GM21360 (cell line): ENCODE data around the gene HHLA2.

ENCODE experiments used
- ATAC-seq: cut with Tn5 transposase; IDR thresholded peaks from one replicate; pipeline ENCODE4 v1.9.1; 2021; ENCODE audit warnings: mild to moderate bottlenecking, moderate library complexity; ENCODE audit not compliant: unreplicated experiment

The HHLA2 gene

DNA sequence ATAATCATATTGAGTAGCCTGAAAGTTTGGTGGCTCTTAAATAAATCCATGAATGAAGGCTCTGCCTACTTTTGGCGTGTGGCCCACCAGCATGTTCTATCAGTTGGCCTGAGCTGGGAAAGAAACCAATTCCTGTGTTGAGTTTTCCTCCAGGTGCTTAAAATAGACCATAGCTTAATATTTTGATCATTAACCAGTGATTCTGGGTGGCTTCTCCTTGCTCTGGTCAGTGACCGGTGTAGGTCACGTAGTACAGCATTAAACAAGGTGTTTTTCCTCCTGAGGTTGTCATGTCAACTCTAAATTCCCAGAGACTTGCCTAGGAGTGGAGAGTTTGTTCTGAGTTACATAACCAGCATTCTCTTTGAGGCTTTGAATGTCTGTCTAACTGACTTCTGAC lies 1.3 kb downstream of the HHLA2 start:
- no peak for ATAC-seq

DNA sequence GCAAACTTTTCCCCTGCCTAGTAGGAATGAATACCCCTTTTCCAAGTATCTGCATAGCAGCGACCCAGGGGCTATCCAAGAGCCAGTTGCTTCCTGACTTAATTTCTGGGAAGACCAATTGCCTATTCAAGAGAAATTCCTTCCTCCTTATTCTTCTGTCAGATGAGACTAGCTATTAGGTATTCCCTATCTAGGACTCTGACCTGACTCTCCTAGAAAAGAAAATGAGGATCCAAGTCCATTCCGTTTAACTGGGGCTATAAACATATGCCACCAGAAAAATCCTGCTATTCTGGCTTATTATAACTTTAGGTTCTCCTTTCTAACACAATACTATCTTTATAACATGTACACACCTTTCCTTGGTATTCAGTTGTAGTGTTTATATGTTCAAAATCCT lies 1.7 kb downstream of the HHLA2 start:
- ATAC-seq, result no peak

DNA sequence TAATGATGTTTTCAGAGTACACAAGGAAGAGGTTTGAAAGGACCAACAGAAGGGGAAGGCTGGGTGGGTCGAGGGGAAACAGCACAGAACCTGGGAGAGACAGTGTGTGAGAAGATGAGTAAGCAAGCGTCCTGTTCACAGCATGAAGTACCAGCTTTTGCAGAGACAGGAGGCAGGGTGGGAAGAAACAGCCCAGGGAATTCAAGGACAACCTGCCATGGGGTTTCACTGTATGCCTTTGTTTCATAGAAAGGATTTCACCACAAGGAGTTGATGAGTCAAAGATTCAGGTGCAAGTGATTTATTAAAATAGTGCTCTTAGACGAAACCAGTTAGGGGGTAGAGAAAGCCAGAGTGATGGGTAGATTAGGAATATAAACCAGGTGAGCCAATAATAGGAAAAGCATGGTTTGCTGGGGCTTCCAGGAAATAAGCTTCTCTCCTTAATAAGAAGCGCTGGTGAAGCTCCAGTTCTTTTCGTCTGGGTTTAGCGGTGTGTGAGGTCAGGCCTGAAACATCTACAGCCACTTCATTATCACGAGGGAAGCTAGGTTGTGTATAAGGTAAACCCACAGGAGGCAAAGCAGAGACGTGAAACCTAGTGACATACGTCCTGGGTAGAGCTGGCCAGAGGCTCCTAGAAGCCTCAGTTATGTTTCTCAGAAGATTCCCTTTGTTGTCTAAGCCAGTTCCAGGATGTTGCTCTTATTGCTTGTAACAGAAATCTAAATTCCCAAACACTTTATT lies 3.9 kb downstream of the HHLA2 start:
- ATAC-seq, result no peak

DNA sequence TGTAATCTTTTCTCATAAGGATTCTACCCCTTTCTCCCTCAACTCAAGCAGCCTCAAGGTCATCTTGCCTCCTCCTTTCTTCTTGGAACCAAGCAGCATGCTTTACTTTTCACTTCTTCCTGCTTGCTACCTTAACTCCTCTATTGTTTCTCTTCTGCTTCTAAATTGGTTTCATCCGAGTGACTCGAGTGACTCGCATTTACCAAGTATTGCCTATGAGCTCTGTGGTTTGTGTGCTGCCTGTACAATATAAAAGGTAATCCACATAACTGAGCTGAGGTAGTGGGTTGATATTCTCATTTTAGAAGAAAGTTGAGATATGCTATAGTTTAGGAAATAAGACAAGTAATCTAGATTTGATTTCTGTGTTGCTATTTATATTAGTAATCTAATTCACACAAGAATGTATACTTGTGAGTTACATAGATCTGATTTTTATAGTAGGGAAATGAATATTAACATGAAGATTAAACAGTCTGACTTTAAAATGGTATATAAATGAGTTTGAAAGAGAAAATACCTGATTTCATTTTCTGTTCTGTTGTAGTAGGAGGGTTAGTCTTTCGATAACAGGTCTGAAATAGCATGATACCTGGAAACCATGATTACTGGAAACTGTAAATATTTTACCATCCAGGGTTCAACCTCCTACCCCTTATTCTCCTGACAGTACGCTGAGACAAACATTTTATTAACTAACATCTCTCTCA lies 5.5 kb downstream of the HHLA2 start:
- no peak for ATAC-seq

DNA sequence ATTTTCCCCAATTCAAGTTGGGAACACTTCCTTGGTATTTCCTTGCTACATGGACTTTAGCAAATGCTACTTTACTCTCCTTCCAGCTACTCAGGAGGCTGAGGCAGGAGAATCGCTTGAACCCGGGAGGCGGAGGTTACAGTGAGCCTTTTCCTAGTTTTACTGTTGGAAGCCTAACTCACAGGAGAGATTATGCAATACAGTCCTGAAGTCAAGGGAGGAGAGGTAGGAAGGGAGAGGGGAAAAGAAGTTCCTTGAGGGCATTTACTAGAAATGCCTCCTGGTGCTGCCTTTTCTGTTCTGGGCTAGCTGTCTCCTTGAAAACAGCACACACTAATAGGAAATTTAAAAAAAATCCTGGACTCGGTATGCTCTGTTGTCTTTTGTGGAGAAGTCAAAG lies 6.2 kb downstream of the HHLA2 start:
- ATAC-seq, result no peak

DNA sequence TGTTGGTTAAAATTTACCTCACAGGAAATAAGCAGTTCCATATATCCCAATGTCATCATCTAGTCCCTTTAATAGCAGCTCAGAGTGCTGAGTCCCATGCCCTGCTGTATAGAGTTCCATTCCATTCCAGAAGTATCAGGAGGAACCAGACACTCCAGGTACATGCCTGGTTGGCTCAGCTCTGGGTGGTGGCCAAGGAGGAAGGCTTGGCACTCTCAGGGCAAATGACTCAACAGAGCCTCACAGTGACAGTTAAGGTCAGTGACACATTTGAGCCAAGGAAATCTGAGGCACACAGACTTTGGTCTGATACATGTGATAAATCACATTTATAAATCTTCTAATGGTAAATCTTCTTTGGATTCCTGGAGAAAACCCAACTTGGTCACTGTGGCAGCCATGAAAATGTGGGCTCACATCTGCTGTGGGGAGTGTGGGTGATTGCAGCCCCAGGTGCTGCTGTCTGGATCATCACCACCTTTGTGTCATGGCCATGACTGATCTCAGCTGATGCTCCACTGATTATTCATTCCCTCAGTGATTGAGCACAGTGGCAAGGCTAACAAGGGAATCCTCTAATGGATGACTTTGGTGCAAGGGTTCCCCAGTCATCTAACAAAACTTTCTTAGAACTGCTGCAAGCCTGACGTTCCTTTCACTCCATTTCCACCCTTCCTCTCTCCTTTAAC lies 9.3 kb downstream of the HHLA2 start:
- no peak for ATAC-seq

DNA sequence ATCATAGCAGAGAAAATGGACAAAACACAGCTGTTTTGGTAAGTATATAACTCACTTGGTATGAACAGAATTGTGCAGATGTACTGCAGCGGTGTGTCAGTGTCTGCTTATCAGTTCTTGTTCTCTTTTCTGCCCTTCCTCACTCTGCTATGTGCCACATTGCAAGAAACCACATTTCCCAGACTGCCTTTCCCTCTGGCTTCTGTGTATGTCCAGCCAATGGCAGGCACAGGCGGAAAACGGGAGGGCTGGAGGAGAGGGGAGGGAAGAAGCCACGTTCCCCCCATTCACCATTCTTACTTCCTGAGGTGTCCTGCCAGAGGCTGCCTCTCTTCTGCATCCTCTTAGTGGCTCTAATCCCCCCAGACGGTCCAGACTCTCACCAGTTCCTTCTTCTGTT lies 15.4 kb downstream of the HHLA2 start:
- ATAC-seq, result no peak

DNA sequence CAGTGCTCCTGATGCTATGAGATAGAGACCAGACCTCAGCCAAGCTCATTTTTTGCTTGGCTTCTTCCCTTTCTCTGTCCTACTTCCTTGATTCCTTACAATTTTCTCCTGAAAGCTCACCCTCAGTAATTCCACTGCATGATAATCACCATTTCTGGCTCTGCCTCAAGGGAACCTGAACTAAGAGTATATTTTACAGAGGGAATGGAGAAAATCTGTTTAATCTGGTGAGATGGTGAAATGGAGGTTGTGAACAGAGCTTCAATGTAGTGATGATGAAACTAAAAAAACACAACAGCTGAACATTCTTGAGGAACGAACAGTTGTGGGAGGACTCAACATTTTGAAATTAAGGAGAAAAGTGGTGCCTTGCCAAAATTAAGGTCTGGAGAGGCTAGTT lies 16.3 kb downstream of the HHLA2 start:
- ATAC-seq, result no peak

DNA sequence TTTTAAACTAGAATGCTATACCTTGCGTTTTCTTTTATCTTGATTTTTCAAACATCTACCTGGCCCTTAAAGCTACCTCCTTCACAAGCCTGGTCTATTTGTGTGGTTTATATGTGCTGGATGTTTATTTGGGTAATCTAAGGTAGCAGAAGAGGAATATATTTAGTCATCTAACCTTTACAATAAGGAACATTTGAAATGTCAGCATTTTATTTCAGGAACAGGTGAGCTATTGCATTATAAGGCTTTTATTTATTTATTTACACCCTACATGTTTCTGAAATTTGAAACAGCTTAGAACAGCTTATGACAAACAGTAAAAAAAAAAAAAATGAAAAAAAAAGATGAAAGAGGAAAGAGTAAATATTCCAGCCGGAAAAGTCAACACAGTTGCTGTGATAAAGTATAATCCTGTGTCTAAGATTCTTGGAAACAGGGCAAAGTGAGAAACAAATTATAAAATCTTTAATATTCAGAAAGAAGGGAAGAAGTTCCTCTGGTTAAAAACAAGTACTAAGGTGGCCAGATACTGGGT lies 19.5 kb downstream of the HHLA2 start:
- no peak for ATAC-seq

DNA sequence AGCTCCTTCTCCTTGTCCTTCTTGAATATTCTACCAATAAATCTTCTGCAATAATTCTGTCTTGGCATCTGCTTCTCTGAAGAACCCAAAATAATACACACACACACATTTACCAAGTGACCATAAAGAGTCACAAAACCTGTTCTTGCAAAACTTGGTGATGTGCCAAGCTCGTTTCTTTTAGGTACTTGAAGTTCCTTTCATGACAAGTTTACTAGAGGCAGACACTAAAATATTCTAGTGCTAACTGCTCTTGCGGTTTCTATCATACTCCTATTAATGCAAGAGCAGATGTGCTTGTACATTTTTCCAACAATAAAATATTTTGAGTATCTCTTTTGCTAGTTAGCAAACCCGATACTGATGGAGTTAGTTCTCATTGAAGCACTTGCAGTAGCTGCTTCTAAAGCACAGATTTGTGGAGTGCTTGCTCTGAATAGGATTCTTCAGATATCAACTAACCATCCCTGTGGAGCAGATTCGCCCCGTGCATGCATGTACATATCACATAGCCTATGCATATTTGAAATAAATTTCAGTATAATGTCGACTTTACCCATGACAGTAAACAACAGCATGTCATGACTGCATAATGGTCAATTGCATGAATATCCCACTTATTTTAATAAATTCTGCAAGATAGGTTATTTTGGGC lies 23.2 kb downstream of the HHLA2 start:
- ATAC-seq, result no peak

DNA sequence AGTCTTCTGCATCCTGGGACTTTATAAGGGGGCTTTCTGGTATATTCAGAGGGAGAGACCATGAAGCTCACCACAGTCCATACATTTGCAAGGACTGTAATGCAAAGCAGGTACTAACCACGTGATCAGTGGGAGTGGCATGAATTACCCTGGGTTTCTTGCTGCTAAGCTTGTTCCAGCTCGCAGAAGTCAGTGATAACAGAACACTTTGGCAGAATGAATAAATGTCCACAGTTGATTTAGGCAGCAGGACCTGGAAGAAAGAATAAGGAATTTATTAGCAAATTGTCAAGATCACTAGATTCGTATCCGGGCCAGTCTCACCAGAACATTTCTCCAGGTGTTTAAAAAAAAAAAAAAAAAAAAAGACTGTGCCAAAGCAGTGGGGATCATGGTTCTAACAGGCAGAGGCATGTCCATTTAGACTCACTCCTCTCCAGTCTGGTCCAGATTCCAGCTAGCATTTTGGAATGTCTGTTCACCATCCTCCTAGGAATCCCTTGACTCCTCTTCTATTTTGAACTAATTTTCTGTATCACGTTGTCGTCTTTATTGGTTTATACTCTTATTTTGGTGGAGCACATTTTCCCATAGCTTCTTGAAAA lies 24.5 kb downstream of the HHLA2 start:
- ATAC-seq, result no peak

DNA sequence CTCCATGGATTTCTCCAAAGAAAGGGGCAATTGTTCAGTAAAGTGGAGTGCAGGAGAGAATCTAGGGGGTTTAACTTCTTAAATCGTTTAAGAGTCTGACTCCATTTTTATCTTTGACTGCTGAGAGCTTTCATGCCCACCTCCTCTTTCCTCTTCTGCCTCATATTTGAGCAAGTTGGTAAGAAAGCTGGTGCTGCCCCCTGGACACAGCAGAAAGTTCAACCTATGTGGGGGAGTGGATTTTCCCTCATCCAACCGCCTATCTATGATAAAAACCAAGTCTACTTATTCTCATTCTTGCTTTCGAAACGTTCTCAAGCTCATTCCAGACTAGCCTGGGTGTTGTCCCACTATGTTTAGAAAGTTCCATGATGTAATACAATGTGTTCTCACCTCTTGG lies 26.0 kb downstream of the HHLA2 start:
- ATAC-seq, result no peak

DNA sequence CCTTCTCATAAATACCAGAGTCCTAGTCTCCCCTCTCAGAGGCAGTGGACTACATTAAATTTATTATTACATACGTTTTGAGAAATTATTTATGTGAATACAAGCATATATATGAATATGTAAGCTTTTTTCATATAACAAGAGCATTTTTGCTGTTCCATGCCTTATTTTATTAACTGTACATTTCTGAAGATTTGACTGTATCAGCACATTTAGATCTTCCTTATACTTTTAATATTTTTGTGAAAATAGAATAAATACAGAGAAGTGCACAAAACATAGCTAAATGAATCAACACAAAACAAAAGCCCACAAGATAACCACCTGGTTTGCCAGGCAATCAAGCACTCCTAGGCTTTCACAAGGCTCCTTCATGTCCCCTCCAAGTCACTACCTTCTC lies 27.8 kb downstream of the HHLA2 start:
- no peak for ATAC-seq

DNA sequence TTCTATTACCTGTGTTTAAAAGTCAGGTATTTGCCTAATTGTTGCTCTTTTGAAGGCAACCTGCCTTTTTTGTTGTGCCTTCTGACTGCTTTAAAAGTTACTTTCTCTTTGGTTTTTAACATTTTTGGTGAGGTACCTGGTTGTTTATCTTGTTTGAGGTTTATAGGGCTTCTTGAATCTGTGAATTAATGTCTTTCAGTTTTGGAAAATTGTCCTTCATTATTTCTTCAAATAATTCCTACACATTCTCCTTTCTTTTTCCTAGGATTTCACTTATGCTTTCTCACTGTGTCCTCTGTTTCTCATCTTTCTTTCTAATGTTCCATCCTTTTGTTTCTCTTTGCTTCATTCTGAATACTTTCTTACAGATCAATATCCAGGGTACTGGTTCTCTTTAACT lies 30.8 kb downstream of the HHLA2 start:
- ATAC-seq, result no peak

DNA sequence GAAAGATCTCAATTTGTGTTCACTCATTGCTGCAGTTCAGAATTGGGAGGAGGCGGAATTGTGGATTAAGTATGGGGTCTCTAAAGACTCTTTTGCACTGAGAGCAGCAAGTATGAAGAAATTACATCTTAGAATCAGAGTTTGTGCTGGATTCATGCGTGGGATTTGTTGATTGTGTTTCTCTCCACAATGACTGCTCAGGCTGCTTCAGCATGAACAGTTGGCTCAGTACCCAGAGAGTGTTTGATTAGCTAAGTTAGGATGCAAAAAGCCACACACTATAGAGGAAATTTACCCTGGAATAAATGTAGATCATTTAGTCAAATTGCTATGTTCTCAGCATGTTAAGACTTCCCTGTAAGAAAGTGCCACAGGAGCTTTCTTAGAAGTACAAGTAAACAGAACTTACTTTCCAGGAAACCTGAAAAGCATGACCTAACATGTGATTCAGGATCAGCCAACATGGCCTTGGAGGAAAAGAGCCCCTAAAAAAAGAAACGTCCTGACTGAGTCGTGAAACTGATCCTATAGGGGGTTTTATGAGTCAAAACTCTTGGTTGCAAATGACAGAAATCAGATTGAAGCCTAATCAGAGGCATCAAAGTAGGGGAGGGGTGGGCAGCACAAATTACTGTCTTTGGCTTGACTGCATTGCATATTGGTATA lies 32.6 kb downstream of the HHLA2 start:
- no peak for ATAC-seq

DNA sequence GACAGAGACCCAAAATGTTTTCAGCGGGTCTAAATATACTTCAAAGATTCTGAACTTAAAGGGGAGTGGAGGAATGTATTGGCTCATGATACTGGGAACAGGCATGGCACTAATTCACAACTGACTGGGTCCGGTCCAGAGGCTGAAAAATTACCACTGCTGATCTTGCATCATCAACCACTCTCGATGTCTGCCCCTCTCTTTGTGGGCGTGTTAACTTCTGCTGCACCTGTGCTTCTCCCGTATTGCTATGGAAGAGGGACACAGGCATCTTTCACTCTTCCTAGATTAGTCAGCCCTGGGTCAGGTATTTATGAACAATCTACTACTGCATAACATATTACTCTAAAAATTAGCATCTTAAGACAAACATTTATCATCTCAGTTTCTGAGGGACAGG lies 33.2 kb downstream of the HHLA2 start:
- no peak for ATAC-seq

DNA sequence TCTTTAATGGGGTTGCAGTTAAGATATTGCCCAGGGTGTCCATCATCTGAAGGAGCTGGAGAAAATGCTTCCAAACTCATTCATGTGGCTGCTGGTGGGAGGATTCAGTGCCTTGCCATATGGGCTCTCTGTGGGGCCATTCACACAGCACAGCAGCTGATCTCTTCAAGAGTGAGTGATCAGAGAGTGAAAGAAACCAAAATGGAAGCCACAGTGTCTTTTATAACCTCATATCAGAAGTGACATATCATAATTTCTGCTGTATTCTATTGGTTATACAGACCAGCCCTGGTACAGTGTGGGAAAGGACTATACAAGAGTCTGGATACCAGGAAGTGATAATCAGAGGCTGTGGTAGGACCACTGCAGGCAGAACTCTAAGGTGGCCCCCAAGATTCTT lies 33.6 kb downstream of the HHLA2 start:
- no peak for ATAC-seq

DNA sequence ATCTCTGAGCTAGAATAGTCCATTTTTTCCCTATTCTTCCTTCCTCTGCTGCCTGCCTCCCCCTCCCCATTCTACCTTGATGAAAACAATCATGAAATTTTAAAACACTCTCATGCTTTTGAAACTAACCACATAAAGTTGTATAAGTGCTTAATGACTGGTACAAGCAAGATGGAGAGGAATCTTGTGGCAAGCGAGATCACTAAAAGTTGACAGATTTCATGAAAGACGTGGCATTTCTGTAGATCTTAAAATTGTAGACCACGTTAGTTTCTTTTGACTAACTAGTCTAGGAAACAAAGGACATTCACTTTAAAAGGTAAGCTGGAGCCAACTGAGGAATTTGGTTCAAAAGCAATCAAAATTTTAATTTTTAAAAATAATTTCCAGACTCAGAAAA lies 35.4 kb downstream of the HHLA2 start:
- ATAC-seq, result no peak

DNA sequence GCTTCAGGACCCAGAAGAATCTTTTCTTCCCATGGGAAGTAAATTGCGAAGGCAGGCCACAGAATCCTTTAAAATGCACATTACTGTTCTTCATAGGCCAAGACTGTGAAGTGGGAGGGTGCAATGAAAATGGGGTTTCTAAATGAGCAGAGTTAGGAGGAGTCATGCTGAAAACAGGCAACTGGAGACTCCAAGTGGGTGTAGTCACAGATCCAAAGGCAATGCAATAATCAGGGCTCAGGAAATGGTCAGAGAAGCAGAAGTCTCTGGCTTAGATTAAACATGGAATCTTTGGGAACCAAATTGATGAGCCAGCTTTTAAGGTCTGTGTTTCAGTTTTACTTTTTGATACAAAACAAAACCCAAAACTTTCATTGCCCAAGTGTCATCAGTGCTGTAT lies 37.6 kb downstream of the HHLA2 start:
- no peak for ATAC-seq

DNA sequence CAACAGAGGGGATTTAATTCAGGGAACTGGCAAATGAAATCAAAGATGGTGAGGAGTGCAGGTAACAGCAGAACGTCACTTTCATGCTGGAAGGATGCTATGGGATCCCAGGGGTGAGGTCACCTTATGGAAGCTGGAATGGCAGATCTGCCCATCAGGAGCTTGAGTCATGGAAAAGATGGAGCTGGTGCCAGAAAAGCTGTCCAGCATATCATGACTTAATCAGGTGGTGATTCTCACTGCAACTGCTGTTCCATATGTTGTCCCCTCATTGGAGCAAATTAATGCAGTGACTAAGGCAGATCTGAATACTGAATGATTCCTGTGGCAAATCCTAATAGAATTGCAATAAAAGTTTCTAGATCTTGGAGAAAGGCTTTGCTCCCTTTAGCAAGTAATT lies 38.4 kb downstream of the HHLA2 start:
- no peak for ATAC-seq
